TTC549 (cell line): Measurements from ENCODE around the gene DLG2.
"Not testable (repeated sequence)": the region's sequence is repeated elsewhere in the genome, so short reads cannot be mapped to it uniquely, and the experiment has no call there.

Experiments
- FAIRE-seq: peaks from 2 replicates; lab custom pipeline; 2012; peaks lifted over from hg19 to GRCh38; lab: Jason Lieb, UNC

The DLG2 gene

DNA sequence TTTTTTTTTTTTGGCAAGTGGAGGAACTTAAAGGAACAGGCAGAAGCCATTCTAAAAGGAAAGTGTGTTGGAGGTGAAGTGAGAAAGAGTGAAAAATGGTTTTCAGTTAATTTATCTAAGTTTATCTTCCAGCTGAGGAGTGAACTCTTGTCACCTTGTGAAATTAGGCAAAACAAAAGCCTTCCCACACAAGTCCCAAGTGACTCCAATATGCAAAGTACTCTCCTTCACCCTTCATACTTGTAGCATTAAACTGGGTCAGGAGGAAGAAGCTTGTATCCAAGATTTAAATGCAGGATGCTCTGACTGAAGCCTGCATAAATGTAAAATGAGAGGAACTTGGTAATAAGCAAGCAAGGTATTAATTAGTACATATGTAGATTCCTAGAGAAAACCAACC, 796.8 kb downstream of the DLG2 start:
- no peak for FAIRE-seq

DNA sequence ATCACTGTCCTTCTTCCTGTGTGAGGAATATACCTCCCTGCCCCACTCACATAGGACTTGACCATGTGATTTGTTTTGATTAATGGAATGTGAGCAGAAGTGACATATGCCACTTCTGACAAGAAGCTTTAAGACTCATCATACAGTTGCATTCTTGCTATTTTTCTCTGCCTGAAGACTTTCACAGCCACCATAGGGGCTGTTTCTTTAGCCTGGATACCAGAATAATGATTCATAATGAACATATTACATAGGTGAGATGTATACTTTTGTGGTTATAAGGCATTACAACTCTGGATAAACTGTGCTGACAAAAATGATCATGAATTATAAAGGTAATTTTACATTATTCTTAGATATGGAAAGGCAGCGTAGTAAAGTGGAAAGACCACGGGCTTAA, 798.0 kb downstream of the DLG2 start:
- FAIRE-seq: no peak

DNA sequence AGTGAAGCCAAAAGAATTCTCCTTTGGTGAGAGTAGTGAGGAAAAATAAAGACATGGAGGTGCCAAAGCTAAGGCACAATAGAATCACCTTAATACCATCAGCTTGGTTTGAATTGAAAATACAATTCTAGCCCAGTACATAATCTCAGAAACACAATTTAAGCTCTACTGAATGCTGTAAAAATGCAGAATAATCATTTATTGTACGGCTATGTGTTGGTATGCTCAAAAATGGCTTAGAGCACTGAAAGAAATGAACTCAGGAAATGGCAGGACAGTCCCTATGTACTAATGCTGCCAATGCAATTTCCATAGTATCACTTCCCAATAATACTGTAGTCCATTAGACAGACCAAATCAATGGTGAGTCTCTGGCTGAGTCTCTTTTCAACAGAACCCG, 798.5 kb downstream of the DLG2 start:
- no peak for FAIRE-seq

DNA sequence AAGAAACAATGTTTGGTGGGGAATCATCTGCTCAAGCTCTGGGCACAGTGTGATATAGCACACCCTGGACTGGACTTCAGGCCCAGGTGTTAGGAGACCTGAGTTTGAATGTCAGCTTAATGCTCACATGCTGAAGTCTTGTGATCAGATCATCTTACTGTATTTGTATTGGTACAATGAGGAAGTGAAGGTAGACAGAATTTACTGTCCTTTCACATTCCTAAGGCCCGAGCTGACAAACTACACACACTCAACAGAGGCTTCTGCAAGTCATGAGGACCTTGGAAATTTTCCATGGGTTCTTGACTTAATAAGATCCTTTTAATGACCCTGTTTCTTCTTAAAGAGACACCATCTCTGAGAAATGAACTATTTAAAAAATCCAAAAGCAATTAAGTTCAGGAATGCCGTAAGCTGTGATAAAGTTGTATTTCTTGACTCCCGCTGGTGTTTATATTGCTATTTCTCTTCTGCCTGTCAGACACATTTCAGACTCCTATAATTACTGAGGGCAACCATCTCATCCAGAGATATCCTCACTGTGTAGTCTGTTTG, 802.0 kb downstream of the DLG2 start:
- no peak for FAIRE-seq

DNA sequence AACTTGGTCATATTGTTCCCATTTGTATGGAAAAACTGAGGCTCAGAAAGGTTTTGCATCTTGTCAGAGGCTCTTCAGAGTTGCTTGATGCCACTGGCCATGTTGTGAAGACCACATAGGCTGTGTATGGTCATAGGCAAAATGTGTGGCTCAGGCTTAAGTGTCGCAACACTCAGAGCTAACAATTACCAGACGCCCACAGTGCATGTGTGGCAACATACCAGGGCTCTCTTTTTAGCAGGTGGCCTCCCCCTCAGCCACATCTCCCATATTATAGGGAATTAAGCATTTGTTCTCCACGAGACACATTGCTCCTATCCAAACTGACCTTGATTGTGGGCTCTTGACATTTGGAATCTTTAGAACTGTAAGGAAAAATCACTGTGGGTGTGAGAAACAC, 802.5 kb downstream of the DLG2 start:
- no peak for FAIRE-seq

DNA sequence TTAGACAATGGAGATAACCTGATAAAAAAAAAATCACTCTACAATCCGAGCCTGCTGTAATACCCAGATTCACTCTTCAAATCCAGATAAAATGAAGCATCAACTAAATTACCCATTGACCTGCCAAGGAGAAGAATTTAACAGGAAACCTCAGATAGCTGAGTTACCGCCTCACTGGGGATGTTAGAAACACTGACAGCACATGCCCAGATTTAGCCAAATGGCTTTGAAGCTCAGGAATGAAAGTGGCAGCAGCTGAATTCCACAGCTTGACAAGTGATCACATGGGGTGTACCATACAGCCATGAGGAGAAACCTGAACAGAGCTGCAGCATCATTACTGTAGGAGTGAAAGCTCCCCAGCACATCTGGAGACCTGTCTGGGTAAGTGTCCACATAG, 807.6 kb downstream of the DLG2 start:
- FAIRE-seq: no peak

DNA sequence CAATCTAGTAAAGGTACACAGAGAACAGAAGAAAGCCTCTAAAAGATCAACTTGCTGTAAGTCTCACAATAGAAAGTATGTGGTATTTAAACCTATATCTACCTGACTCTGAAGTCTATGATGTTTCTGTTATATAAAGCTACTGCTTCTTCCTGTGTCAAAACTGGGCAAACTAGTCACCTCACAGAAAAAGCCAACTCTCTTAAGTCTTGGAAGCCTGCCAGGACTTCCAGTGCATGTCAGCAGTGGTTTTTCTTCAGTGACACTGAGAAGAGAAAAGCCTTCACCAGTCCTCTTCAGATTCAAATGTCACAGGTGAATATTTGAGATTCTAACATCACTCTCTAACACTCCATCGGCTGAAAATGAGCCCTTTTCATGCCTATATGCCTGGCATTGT, 808.0 kb downstream of the DLG2 start:
- FAIRE-seq: no peak

DNA sequence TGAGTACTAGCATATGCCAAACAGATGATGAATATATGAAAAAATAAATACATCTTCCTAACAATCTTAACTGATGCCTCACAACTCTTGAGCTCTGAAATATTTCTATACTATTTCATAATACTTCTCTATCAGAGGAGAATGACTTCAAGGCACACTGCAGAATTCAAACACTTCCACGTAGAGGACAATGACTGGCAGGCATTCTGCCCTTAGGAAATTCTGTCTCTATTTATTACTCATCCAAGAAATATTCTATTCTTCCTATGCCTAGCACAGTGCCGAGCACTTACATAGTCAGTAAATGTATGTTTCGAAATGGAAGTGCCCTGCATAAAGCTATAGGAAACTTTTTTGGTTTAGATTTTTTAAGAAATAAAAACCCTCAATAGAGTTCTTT, 809.1 kb downstream of the DLG2 start:
- FAIRE-seq: no peak

DNA sequence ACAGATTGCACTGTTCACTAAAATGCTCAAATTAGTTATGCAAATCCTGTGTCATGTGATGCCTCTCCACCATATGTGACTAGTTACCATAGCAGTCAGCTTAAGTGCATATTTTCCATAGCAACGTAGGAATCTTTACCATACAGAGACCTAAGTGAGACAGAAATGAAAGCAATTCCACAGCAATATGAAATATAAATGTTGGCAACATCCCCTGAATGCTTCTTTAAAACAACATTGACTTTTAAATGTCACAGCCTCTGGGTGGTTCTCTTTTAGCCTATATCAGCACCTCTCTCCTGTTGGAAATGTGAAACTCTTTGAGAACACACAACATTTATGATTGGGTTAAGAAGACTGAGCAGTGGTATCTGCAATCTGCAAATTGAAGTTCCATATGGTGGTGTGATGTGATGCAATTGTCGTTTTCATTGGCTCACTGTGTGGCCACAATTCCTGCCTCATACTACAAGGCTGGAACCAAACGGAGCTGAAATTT, 814.6 kb downstream of the DLG2 start:
- no peak for FAIRE-seq

DNA sequence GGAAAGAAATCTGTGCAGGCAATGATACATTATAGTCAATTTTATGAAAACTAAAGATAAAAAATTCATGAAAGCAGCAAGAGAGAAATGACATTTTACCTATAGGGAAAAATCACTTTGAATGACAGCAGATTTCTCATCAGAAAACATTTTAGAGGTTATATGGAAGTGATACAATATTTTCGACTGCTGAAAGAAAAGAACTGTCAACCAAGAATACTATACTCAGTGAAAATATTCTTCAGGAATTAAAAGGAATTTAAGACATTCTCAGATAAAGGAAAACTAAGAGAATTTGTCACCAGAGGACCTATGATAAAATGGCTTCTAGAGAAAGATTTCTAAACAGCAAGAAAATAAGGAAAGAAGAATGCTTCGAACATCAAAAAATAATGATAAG, 820.8 kb downstream of the DLG2 start:
- no peak for FAIRE-seq

DNA sequence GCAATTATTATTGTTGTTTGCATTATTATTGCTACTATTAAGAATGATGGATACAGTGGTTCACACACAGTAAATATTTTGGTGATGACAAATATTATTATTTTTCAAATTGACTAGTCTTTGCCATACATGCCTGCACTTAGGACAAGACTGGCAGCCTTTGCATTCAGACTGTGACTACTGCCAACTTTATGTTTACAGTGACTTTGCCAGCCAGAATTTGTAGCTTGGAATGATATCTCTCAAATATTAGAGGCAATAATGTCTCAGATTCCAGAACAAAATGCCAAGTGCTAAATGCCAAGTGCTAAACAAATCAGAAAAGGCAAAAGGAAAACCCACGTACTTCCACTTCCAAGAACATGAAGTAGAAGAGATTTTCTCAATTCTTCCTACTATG, 823.1 kb downstream of the DLG2 start:
- no peak for FAIRE-seq

DNA sequence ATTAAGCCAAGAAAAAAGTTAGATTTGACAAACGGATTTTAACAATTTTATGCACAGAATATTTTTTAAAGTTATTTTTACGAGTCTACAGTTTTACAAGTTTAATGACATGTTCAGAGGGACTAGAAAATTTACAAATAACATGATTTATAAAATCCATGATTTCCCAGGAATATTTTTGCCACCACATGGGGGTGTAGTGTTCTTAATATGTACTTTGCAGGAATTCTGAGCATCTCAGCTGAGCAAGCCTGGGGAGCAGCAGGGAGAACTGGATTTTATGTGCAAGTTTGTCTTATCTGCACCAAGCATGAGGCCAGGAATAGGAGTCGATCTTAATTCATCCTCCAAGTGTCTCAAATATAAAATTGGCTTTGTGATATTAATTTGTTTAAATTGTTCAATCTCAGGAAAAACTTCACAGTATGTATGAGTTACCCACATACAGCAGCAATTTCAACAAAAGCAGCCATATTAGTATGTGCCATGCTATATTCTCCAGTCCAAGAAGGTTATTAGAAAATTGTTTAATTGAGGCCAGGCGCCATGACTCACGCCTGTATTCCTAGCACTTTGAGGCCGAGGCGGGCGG, 826.3 kb downstream of the DLG2 start:
- FAIRE-seq: no peak

DNA sequence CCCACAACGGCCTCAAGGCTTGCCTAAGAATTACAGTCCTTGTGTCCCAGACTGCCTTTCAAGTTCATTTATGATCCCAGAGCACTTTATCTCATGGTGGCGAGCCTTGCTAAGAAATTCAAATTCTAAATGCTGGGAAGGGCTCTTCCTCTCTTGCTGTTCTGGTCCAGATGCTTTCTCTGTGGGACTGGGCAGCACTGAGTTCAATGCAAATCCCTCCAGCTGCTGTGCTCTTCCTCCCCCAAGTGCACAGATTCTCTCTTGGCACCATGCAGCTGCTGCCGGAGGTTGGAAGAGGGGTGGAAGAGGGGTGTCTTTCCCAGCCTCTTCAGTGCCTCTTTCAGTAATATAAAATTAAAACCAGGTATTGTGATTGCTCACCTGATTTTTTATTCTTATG, 828.0 kb downstream of the DLG2 start:
- no peak for FAIRE-seq

DNA sequence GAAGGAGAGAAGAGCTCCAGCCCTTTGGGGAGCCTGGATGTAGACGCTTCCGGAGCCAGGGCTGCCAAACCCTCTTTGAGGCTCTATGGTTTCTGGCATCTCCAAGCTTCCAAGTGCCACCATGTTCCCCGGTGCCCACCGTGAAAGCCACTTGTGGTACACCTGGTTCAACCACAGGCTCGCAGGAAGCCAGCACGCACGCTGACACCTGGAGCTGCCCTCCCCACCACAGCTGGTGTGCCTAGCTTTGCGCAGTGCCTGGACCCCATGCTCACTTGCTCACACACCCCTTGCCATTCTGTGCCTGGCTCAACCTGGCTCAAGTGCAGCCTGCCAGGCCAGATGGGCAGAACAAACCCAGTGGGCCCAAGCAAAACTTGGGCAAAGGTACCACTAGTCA, 831.4 kb downstream of the DLG2 start:
- FAIRE-seq: no peak

DNA sequence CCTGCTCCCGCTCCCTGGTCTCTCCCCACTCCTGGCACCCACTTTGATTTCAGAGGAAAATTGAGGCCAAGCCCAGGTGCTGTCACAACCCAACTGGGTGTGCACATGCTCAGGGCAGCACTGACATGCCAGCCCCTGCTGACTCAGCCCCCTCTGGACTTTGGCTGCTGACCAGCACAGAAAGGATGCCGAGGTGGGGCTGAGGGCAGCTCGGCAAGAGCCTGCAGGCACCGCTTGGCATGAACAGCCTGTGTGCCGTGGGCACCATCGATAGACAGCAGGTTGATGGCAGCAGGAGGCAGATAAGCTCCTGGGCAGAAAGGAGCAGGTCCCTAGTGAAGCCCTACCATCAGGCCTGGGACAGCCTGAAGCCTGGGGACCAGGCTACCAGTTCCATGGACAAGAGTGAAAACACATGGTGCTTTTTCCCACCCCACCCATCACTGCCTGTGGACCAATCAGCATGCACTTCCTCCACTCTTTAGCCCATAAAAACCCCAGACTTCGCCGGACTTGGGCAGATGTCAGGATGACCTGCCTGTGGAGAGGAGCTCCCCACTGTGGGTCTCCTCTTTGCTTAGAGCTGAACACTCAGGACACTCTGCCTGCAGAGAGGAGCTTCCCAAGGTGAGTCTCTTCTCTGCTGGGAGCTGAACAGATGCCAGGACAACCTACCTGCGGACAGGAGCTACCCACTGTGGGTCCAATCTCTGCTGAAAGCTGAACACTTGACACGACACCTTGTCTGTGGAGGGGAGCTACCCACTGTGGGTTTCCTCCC, 832.3 kb downstream of the DLG2 start:
- no peak for FAIRE-seq

DNA sequence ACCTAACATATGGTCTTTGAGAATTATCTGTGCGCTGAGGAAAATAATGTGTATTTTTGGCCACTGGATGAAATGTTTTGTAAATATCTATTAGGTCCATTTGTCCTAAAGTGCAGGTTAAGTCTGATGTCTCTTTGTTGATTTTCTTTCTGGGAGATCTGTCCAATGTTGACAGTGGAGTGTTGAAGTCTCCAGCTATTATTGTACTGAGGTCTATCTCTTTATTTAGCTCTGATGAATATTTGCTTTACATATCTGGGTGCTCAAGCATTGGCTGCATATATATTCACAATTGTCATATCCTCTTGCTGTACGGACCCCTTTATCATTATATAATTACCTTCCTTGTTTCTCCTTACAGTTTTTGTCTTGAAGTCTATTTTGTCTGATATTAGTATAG, 833.8 kb downstream of the DLG2 start:
- FAIRE-seq: no peak

DNA sequence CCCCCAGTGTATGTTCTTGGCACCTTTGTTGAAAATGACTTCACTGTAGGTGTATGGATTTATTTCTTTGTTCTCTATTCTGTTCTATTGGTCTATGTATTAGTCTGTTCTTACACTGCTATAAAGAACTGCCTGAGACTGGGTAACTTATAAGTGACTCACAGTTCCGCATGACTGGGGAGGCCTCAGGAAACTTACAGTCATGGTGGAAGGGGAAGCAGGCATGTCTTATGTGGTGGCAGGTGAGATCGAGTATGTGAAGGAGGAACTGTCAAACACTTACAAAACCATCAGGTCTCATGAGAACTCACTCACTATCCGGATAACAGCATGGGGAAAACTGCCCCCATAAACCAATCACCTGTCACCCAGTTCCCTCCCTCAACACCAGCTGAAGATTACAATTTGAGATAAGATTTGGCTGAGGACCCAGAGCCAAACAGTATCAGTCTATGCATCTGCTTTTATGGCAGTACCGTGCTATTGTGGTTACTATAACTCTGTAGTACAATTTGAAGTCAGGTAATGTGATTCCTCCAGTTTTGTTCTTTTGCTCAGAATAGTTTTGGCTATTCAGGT, 836.2 kb downstream of the DLG2 start:
- no peak for FAIRE-seq

DNA sequence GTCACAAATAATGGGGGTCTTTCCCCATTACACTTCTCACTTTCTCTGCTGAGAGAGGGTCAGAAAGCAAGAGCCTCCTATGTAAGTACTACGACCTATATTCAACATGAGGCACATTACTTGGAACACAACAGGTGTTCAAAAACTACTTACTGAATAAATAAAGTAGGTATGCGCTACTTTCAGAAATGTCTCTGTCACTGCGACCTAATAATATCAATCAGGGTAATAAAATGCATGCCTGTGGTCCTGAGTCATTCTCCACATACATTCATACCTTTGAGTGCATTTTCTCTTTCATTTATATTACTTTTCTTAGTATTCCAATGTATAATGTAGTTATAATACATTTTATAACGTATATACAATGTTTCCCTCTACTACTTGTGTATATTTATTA, 838.9 kb downstream of the DLG2 start:
- FAIRE-seq: no peak

DNA sequence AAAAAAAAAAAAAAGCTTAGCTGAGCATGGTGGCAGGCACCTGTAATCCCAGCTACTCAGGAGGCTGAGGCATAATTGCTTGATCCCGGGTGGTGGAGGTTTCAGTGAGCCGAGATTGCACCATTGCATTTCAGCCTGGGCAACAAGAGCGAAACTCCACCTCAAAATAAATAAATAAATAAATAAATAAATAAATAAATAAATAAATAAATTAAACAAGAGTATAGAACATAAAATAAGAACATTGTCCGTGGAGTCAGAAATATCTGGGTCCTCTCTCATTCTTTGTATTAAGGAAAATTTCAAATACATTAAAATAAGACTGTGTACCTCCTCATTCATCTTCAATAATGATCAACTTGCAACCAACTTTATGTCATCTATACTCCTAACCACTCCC, 843.0 kb downstream of the DLG2 start:
- not testable (repeated sequence) for FAIRE-seq

DNA sequence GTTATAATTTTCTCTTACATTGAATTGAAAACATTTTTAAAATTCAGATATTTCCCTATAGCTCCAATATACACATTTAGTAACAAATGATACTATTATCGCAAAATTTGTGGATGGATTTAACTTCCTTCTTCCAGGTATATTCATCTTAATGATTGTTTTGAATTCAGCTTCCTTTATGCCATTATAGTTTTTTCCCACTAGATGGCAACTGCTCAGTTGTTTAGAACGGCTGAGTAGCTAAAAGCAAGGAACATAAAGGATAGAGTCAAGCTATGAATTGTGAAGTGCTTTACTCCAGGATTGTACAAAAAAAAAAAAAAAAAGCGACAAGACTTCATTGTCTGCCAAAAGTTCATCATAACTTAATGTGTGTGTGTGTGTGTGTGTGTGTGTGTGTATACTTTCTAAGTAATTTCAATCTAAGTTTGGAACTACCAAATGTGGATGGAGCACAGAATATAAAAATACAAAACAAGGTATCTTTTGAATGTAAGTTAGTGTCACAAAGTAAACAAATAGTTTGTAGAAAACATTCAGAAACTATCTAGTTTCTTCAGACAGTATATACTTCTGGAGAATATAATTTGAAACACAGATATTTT, 846.4 kb downstream of the DLG2 start:
- no peak for FAIRE-seq

DNA sequence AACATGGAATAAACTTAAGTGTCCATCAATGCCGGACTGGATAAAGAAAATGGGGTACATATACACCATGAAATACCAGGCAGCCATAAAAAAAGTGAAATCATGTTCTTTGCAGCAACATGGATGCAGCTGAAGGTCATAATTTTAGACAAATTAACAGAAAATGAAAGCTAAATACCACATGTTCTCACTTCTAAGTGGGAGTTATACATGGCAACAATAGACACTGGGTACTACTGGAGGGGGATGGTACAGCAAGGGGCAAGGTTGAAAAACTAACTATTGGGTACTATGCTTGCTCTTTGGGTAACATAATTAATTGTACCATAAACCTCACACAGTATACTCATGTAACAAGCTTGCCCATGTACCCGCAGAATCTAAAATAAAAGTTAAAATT, 851.6 kb downstream of the DLG2 start:
- FAIRE-seq: no peak

DNA sequence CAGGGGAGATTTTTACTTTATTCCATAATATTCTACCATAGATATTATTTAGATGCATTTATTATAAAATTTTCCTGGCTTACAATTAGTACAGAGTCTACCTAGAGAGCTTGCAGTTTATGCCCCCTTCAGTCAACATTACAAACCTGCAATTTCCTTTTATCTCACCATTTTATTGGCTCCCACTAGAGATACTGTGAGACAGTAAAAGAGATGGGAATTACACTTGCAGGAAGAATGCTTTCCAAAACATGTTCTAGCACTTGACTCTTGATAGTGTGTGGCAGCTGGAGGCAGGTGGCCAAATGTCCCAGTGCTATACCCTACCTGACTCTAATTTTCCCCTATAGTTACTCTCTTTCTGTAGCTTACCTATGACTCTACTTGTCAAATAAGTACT, 863.2 kb downstream of the DLG2 start:
- no peak for FAIRE-seq

DNA sequence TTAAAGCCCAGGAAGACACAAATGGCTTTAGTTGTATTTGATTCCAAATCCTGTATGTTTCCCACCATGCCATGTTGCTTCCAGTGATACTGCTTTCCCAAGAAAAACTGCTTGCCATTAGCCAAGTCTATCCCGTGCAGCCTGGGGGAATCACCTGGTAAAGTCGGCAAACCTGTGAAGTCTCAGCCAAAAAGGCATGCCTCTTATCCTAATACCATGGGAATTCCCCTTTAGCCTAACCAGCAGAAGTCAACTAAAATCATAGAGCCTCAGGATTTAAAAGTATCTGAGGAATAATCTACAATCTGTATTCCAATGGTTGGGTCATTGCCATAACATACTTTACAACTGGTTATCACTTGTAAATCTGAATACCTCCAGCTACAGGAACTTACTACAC, 869.4 kb downstream of the DLG2 start:
- no peak for FAIRE-seq
